ENCODE results near the gene STX12. TPM values are rescaled to one million over a fixed set of nuclear protein-coding genes. Genes with fewer than 3 reads are reported as not detected.
A peak's percentile ranks its signal among the peaks of the same experiment; 100 is the strongest.

STX12 gene
- total and polyA plus RNA-seq, 4 donors: 32.5 to 94.0 (median 72.9) TPM

GRCh38 chr1:27862671-27863537 is 89.9 kb downstream of the STX12 start:
- Histone ChIP-seq H3K9me3 (ENCODE audit: control insufficient read depth in 4 of 4, insufficient read depth in 3 of 4, low read length in 3 of 4) (no peaks in the 10 kb centered on the region), H3K4me3 (no peak overlapping the region), H3K9ac (ENCODE audit: insufficient read depth in 1 of 2, low read length in 2 of 2) (no peak overlapping the region), H3K4me1 (ENCODE audit: control insufficient read depth in 5 of 5, insufficient read depth in 5 of 5, low read length in 5 of 5) (peaks cover 0 to 13% (median 0%) of the 10 kb centered on the region in 5 donors), H3K36me3 (ENCODE audit: control insufficient read depth in 4 of 4, insufficient read depth in 4 of 4, low read length in 4 of 4) (no peaks in the 10 kb centered on the region), H3K27me3 (ENCODE audit: control insufficient read depth in 3 of 3, insufficient read depth in 3 of 3, low read length in 2 of 3) (no peaks in the 10 kb centered on the region), H3K27ac (ENCODE audit: low read depth in 1 of 2, low read length in 1 of 2) (peak overlapping the region in 1 of 2 donors; percentile 81)
- ATAC-seq (ENCODE audit: insufficient read depth, low FRiP score): peak; percentile 77
- TF ChIP-seq CTCF (IDR thresholded peaks at IDR 0.05; ENCODE audit: control extremely low read depth, extremely low read depth): no peak
- WGBS, 2 donors: 73 to 78% methylated on average over 9 of the region's 9 CpGs
- DNase-seq: peak; percentile 67 to 82 (median 69)

GRCh38 chr1:27863538-27863915 is 90.5 kb downstream of the STX12 start:
- no peak overlapping the region for H3K4me3 ChIP-seq
- DNase-seq (no peak), ATAC-seq (ENCODE audit: insufficient read depth, low FRiP score) (peak; percentile 19)
- peaks cover 0 to 8% (median 0%) of the 10 kb centered on the region in 5 donors for H3K4me1 ChIP-seq (ENCODE audit: control insufficient read depth in 5 of 5, insufficient read depth in 5 of 5, low read length in 5 of 5)
- no peaks in the 10 kb centered on the region for H3K27me3 ChIP-seq (ENCODE audit: control insufficient read depth in 3 of 3, insufficient read depth in 3 of 3, low read length in 2 of 3)
- H3K36me3 ChIP-seq (ENCODE audit: control insufficient read depth in 4 of 4, insufficient read depth in 4 of 4, low read length in 4 of 4): no peaks in the 10 kb centered on the region
- WGBS, 2 donors: 27 to 66% methylated on average over 1 of the region's 1 CpG
- no peak for TF ChIP-seq CTCF (IDR thresholded peaks at IDR 0.05; ENCODE audit: control extremely low read depth, extremely low read depth)
- peak overlapping the region in 1 of 2 donors; percentile 35 for H3K27ac ChIP-seq (ENCODE audit: low read depth in 1 of 2, low read length in 1 of 2)
- no peaks in the 10 kb centered on the region for H3K9me3 ChIP-seq (ENCODE audit: control insufficient read depth in 4 of 4, insufficient read depth in 3 of 4, low read length in 3 of 4)
- H3K9ac ChIP-seq (ENCODE audit: insufficient read depth in 1 of 2, low read length in 2 of 2): no peak overlapping the region

GRCh38 chr1:27864264-27864895 is 91.4 kb downstream of the STX12 start:
- Histone ChIP-seq H3K36me3 (ENCODE audit: control insufficient read depth in 4 of 4, insufficient read depth in 4 of 4, low read length in 4 of 4) (no peaks in the 10 kb centered on the region), H3K4me1 (ENCODE audit: control insufficient read depth in 5 of 5, insufficient read depth in 5 of 5, low read length in 5 of 5) (peaks cover 0 to 9% (median 0%) of the 10 kb centered on the region in 5 donors), H3K4me3 (no peak overlapping the region), H3K9me3 (ENCODE audit: control insufficient read depth in 4 of 4, insufficient read depth in 3 of 4, low read length in 3 of 4) (no peaks in the 10 kb centered on the region), H3K27ac (ENCODE audit: low read depth in 1 of 2, low read length in 1 of 2) (peak overlapping the region in 1 of 2 donors; percentile 75), H3K27me3 (ENCODE audit: control insufficient read depth in 3 of 3, insufficient read depth in 3 of 3, low read length in 2 of 3) (no peaks in the 10 kb centered on the region), H3K9ac (ENCODE audit: insufficient read depth in 1 of 2, low read length in 2 of 2) (no peak overlapping the region)
- WGBS, 2 donors: 72 to 76% methylated on average over 8 of the region's 8 CpGs
- ATAC-seq (ENCODE audit: insufficient read depth, low FRiP score) (no peak), DNase-seq (no peak)
- no peak for TF ChIP-seq CTCF (IDR thresholded peaks at IDR 0.05; ENCODE audit: control extremely low read depth, extremely low read depth)
